T-helper 1 cell treated with Interleukin-12 subunit alpha and Interleukin-12 subunit beta and Interleukin-4 antibody, amounts not matched to agents 30 μg/mL and 1 μg/mL, for 36 hours (primary cell): Measurements from ENCODE around the gene ABHD11.
"Not testable (repeated sequence)": the region's sequence is repeated elsewhere in the genome, so short reads cannot be mapped to it uniquely, and the experiment has no call there.

Source experiments
- H3K27ac Mint-ChIP-seq: one replicate; pipeline ENCODE4 v1.8.0; 2021; ENCODE audit warnings: mild to moderate bottlenecking, mixed read lengths
- H3K27me3 Mint-ChIP-seq: one replicate; pipeline ENCODE4 v1.8.0; 2021; ENCODE audit warnings: low read depth, mixed read lengths
- H3K36me3 Mint-ChIP-seq: one replicate; pipeline ENCODE4 v1.8.0; 2021; ENCODE audit warnings: low read depth, mixed read lengths
- H3K4me1 Mint-ChIP-seq: one replicate; pipeline ENCODE4 v1.8.0; 2021; ENCODE audit warnings: low read depth, mixed read lengths
- H3K4me3 Mint-ChIP-seq: one replicate; pipeline ENCODE4 v1.8.0; 2021; ENCODE audit warnings: mild to moderate bottlenecking, moderate library complexity, mixed read lengths
- H3K9me3 Mint-ChIP-seq: one replicate; pipeline ENCODE4 v1.8.0; 2021; ENCODE audit warnings: mixed read lengths

Gene ABHD11

DNA sequence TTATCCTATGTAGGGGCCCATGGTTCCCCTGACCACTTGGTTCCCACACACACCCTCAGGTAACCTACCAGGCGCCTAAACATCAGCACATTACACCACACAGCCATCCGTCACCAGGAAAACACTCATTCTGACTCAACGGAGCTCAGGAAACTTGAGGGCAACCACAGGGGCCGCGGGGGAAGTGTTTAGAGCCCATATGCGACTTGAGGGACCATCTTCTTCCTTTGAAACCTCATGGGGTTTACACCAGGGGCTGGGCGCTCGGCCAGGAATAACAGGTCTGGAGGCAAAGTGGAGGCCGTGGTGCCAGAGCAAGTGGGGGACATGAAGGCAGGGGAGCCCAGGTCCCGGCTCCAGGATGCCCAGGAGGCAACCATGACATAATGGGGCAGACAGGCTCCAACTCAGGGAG lies 20.6 kb downstream of the ABHD11 start:
- Mint-ChIP-seq H3K9me3 (no peaks in the 10 kb centered on the region), H3K27me3 (peaks cover 23% of the 10 kb centered on the region), H3K27ac (peak overlapping the region; percentile 84)

DNA sequence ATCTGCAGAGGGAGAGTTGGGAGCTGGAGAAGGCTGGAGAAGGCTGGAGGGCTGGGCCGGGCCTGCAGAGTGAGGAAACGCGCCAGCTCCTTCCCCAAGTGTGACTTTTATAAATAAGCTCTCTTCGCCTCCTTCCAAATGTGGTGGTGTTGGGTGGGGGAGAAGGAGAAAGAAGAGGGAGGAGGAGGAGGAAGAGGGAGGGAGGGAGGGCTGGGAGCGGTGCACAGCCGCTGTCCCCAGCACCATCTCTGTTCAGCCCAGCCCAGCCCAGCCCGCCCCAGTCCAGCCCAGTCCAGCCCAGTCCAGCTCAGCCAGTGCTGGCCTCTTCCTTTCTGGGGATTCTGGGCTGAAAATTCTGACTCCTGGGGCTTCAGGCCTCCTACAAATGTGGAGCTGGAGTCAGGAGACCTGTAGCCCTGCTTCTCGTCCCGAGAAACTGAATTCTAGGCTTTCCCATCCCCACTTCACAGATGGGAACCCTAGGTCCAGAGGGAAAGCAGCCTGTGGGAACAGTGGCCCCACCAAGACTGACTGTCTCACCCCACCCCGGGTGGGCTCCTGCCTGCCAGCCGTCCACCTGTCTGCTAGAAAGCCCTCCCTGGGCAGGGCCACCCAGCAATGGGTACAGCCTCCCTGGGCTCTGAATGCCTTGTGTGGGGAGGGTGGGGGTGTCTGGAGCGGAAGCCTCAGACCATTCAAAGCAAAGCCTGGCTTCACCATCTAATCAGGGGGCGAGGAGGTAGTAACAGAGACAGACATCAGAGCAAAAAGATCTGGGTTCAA lies 21.4 kb downstream of the ABHD11 start:
- peak overlapping the region; percentile 92 for H3K4me3 Mint-ChIP-seq
- peaks cover 3% of the 10 kb centered on the region for H3K36me3 Mint-ChIP-seq
- no peaks in the 10 kb centered on the region for H3K9me3 Mint-ChIP-seq
- peak overlapping the region; percentile 84 for H3K27ac Mint-ChIP-seq
- peaks cover 23% of the 10 kb centered on the region for H3K27me3 Mint-ChIP-seq
- peaks cover 32% of the 10 kb centered on the region for H3K4me1 Mint-ChIP-seq

More for the DNA sequence above, 20.6 kb downstream of the ABHD11 start:
- peaks cover 27% of the 10 kb centered on the region for H3K4me1 Mint-ChIP-seq
- peak overlapping the region; percentile 92 for H3K4me3 Mint-ChIP-seq
- H3K36me3 Mint-ChIP-seq: peaks cover 2% of the 10 kb centered on the region

DNA sequence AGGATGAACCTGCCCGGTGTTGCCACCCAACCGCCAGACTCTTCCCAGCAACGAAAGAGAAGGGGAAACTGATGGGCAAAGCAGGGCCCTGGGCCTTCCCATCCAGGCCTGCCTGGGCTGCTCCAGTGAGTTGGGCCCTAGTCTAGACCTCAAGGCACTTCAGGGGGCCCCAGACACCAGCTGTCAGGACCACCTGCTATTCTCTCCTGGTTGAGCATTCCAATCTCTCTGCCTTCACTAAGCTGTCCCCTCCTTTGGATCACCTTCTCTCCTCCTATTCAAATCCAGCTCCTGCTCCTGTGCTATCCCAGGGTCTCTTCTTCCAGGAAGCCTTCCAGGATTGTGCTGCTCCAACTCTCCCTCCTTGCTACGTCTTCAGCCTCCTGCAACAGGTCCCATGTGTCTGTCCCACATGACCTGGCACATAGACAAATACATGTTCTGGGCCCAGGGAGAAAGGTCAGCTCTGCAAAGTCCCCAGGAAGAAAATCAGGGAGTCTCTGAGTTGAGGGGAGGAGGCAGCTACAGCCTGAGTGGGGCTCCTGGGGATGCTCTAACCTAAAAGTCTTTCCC lies 22.2 kb downstream of the ABHD11 start:
- H3K36me3 Mint-ChIP-seq: peaks cover 3% of the 10 kb centered on the region
- no peak overlapping the region for H3K27ac Mint-ChIP-seq
- no peaks in the 10 kb centered on the region for H3K9me3 Mint-ChIP-seq
- peaks cover 21% of the 10 kb centered on the region for H3K27me3 Mint-ChIP-seq
- H3K4me3 Mint-ChIP-seq: no peak overlapping the region
- peaks cover 32% of the 10 kb centered on the region for H3K4me1 Mint-ChIP-seq

DNA sequence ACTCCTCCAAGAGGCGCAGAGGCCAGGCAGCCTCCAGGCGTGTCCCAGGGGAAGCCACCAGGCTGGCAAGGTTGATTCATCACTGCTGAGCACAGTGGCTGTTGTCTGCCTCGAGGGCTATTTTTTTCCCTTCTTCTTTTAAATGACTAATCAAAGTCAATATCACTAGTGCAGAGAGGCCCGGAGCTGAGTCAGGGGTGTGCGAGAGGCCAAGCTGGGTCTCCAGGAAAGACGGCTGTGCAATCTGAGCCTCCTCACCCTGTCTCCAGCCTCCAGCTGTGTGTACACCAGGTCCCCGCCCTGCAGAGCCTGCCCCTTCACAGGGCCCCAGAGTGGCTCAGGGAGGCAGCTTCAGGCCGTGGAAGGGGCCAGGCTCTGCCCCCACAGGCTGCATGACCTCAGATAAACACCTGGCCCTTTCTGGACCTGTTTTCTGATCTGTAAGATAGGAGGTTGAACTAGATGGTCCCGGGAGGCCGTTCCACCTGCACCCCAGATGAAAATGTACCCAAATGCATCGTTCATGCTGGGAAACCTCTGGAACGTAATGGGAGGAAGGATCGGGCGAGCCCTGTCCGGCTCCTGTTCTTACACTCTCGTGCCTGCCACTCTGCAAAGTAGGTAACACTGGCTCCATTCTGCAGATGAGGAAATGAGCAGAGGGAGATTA lies 22.8 kb downstream of the ABHD11 start:
- H3K4me3 Mint-ChIP-seq: peak overlapping the region; percentile 28
- peaks cover 16% of the 10 kb centered on the region for H3K27me3 Mint-ChIP-seq
- peaks cover 3% of the 10 kb centered on the region for H3K36me3 Mint-ChIP-seq
- H3K9me3 Mint-ChIP-seq: no peaks in the 10 kb centered on the region
- peaks cover 32% of the 10 kb centered on the region for H3K4me1 Mint-ChIP-seq
- no peak overlapping the region for H3K27ac Mint-ChIP-seq

DNA sequence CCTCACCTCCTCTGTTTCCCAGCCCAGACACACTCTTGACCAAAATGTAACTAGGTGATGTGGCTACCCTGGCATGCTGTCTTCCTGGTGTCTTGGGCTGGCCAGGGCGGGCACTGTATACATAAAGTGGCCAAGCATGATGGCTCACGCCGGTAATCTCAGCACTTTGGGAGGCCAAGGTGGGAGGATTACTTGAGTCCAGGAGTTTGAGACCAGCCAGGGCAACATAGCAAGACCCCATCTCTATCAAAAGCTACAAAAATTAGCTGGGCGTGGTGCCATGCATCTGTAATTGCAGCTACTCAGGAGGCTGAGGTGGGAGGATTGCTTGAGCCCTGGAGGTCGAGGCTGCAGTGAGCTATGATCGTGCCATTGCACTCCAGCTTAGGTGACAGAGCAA lies 25.3 kb downstream of the ABHD11 start:
- not testable (repeated sequence) for H3K27ac Mint-ChIP-seq, H3K36me3 Mint-ChIP-seq, H3K4me3 Mint-ChIP-seq, H3K9me3 Mint-ChIP-seq, H3K27me3 Mint-ChIP-seq
- peaks cover 28% of the 10 kb centered on the region for H3K4me1 Mint-ChIP-seq

DNA sequence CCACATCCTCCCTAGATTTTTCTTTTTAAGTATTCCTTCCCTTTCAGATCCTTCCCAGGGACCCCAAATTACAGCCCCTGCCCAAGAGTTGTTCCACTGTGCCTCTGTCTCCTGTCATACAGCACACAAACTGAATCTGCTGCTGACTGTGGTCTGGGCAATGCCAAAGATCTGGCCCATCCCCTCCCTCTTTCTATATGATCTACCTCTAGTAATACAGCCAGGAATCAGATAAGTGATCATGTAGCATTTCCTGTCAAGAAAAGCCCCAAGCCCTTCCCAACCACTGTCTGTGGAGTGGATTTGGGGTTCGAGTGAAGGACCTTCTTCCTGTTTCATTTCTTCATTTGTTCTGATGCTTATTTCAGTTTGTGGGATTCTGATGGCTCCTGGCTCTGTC lies 25.8 kb downstream of the ABHD11 start:
- Mint-ChIP-seq H3K27me3 (peaks cover 6% of the 10 kb centered on the region), H3K9me3 (no peaks in the 10 kb centered on the region), H3K27ac (no peak overlapping the region), H3K4me3 (no peak overlapping the region), H3K36me3 (peaks cover 5% of the 10 kb centered on the region), H3K4me1 (peaks cover 22% of the 10 kb centered on the region)

DNA sequence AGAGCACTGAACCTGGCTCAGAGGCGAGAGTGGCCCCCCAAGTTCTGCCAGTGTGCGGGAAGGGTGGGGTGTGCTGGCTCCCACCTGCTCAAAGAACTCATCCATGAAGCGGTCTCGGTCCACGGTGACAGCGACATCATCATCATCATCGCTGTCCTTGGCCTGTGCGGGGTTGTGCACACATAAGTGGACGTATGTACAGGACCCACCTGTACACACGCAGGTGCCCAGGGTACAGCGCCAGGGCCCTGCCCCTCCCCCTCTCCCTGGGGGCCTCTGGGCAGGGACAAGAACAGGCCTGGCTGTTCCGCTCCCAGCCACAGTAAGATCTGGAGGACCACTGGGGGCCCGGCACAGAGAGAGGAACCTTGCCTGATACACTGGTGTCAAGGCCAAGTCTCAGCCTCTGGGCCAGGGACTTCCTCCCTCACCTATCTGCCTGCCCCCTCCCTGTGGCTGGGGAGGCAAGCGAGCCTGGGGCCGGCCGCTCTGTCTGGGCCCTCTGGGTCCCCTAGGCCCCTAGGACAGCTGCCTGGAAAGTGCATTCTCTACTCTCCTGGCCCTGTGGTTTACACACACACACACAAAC lies 29.5 kb downstream of the ABHD11 start:
- Mint-ChIP-seq H3K9me3 (no peaks in the 10 kb centered on the region), H3K27ac (no peak overlapping the region), H3K36me3 (peaks cover 6% of the 10 kb centered on the region), H3K4me1 (peaks cover 8% of the 10 kb centered on the region), H3K27me3 (peaks cover 4% of the 10 kb centered on the region), H3K4me3 (no peak overlapping the region)

DNA sequence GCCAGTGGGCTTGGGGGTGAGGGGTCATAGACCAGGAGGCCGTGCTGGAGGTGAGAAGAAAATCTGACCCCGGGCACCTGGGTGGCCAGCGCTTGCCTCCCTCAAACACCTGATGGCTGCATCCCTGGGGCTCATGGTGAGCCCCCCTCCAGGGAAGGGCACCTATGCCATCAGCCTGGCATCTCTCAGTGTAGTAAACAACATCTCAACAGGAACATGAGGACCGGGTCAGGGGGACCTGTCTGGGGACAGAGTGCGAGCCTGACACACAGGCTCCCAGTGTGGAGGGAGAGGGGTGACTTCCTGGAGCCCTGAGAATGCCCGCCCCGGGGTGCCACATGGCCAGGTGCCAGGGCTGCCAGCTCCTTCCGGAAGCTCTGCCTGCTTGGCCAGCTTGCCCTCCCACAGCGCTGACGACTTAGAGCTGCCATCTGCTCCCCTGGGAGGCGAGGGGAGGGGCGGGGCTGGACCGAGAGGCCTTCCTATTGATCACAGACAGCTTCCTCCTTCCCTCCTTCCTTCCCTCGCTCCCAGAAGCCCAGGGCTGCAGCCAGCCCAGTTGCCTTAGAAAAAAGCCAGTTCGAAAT lies 31.5 kb downstream of the ABHD11 start:
- Mint-ChIP-seq H3K4me3 (no peak overlapping the region), H3K36me3 (peaks cover 9% of the 10 kb centered on the region), H3K9me3 (no peaks in the 10 kb centered on the region), H3K27ac (no peak overlapping the region), H3K27me3 (no peaks in the 10 kb centered on the region), H3K4me1 (peaks cover 4% of the 10 kb centered on the region)

DNA sequence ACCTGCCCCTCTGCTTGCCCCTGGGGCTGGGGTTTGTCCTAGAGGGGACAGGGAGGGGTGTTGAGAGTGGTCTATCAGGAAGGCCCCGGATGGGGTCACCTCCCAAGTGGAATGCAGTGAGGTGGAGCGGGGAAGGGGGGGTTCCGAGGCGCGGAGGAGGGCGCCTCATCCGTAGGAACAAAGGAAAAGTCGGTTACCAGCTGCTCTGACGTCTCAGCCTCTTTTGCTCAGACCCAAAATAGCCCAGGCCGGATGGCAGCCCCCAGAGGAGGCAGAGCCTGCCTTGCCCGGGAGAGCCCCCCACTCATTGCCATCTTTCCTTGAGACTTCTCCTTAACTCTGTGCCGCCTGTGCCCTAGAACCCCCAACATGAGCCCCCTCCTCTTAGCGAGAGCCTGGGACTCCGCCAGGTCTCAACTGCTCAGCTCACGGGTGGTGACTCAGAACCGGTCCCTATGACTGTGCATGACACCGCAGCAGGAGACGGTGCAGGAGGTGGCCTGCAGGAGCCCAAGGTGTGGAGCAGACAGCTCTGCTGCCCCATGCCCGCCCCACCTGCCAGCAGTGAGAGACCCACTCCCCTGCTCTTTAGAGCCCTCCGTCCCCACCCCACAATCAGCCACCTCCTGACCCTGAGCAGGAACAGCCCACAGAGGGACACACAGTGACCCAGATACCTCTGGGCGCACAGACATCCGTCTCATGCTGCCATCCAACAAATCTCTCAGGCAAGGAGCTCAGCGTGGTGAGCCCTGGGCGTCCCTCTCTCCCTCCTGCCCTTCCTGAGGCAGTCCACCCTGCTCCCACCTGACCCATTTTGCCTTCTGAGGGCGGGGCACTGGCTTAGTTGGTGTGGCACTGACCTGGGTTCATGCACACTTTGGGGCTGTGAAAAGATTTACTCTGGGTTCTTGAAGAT lies 32.2 kb downstream of the ABHD11 start:
- Mint-ChIP-seq H3K4me1 (peaks cover 4% of the 10 kb centered on the region), H3K27ac (no peak overlapping the region), H3K27me3 (no peaks in the 10 kb centered on the region), H3K4me3 (no peak overlapping the region), H3K36me3 (peaks cover 17% of the 10 kb centered on the region), H3K9me3 (no peaks in the 10 kb centered on the region)

DNA sequence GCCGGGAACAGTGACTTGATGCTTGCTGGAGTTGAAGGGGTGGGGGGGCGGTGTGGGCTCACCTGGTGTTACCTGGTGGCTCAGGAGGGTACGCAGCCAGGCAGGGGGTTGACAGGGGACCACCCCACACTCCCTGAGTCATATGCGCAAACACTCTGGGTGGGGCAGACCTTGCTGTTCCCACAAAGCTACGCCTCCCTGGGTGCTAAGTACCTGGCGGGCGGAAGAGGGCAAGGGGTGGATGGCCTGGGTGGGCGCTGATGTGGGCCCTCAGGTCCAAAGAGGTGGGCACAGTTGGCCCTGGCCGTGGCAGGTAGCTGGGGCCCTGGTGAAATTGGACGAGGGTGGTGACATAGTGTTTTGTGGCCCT lies 33.1 kb downstream of the ABHD11 start:
- H3K36me3 Mint-ChIP-seq: peaks cover 17% of the 10 kb centered on the region
- H3K4me3 Mint-ChIP-seq: no peak overlapping the region
- no peaks in the 10 kb centered on the region for H3K9me3 Mint-ChIP-seq
- no peaks in the 10 kb centered on the region for H3K27me3 Mint-ChIP-seq
- no peak overlapping the region for H3K27ac Mint-ChIP-seq
- H3K4me1 Mint-ChIP-seq: peaks cover 4% of the 10 kb centered on the region

DNA sequence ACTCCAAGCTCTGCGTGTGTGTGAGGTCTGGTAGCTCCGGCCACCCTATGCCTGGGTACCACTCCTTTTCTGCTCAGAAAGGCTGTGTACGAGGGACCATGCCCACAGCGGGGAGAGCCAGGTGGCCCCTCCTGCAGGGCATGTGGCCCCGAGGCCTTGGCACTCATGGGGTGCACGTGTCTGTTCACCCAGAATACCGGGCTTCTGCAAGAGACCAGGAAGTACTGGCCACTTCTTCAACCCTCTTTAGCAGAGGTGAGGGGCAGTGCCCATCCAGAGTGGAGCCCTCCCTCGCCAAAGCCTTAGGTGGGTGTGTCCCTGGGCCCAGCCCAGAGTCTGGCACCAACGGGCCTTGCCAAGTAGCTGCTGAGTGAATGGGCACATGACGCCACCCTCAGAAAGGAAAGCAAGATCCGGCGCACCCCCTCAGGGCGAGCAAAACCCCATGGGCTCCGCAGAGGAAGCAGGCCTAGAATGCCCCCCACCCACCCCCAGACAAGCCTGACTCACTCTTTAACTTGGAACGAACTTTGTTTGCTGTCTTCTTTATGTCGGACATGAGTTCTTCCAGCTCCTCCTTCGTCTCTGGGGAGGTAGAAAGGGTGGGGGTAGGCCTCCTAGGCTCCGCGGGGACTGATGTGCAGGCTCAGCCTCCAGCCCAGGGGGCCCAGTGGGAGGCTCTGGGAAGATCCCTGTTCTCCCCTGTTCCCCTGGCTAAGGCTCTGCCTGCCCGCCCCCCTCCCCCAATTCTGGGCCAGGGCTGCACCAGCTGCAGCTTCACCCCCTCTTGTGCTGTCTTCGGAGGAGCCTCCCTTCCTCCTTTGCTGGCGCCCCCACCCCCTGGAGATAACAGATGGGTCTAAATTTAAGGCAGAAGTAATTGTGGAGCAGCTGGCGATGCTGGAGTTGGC lies 33.7 kb downstream of the ABHD11 start:
- no peaks in the 10 kb centered on the region for H3K27me3 Mint-ChIP-seq
- peaks cover 17% of the 10 kb centered on the region for H3K36me3 Mint-ChIP-seq
- H3K4me3 Mint-ChIP-seq: no peak overlapping the region
- H3K4me1 Mint-ChIP-seq: peaks cover 4% of the 10 kb centered on the region
- H3K9me3 Mint-ChIP-seq: no peaks in the 10 kb centered on the region
- no peak overlapping the region for H3K27ac Mint-ChIP-seq

DNA sequence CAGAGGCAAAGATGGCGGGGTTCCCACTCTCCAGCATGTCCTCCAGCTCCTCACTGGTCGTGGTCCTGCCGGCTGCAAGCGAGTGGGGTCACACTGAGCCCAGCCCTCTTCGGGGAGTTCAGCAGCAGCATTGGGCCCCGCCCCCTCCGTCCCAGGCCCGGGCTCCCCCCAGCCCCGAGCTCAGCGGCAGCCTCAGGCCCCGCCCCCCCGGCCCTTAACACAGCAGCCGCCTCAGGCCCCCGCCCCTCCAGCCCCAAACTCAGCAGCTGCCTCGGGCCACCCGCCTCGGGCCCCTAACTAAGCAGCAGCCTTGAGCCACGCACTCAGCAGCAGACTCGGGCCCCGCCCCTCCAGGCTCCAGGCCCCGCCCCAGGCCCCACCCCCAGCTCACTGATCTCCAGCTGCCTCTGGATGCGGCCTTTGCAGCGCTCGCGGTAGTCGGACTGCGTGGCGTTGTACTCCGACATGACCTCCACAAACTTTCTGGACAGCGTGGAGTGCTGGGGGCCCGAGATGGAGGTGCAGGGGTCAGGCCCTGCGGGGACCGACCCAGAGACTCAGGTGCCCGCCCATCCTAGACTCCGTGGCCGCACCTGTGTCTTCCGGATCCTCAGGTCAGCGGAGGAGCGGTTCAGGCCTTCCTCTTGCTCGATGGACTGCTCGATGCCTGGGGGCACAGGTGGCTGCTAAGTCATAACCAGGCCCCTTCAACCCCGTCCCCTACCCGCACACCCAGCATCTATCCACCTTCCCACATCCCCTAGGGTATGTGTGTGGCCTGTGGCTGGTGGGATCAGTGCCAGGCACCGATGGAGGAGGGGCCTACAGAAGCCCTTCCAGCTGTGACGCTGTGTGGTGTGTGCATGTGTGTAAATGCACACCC lies 34.6 kb downstream of the ABHD11 start:
- H3K4me1 Mint-ChIP-seq: peaks cover 4% of the 10 kb centered on the region
- no peak overlapping the region for H3K27ac Mint-ChIP-seq
- peaks cover 17% of the 10 kb centered on the region for H3K36me3 Mint-ChIP-seq
- H3K9me3 Mint-ChIP-seq: no peaks in the 10 kb centered on the region
- H3K27me3 Mint-ChIP-seq: no peaks in the 10 kb centered on the region
- H3K4me3 Mint-ChIP-seq: no peak overlapping the region
